Measurements from ENCODE around the gene PCDHGB5.
"Not testable (repeated sequence)": the region's sequence is repeated elsewhere in the genome, so short reads cannot be mapped to it uniquely, and the experiment has no call there.

- TF ChIP-seq CTCF, POLR2A (IDR thresholded peaks at IDR 0.05): not testable (repeated sequence)
Measured at GRCh38 chr5:141387557-141388311, 10.0 kb upstream of the PCDHGB5 start, which contains the start of gene PCDHGB4.
